Activated T-cell treated with anti-CD3 and anti-CD28 coated beads, Interleukin-2, amount 50 U/mL, for 4 hours (primary cell): ENCODE results near the gene NCKAP5. TPM values are rescaled to one million over a fixed set of nuclear protein-coding genes. Genes with fewer than 3 reads are reported as not detected.

ENCODE experiments used
- ATAC-seq, 2 donors: fragments of 200-7000 bp; cut with Tn5 transposase; one replicate each; pipeline ENCODE4 v1.10.0; 2021
- DNase-seq: peaks from one replicate; pipeline ENCODE4 v3.0.0-alpha.2; 2020
- H3K27me3 Mint-ChIP-seq: one replicate; pipeline ENCODE4 v1.8.0; 2021; ENCODE audit warnings: low read depth, mixed read lengths
- H3K36me3 Mint-ChIP-seq: one replicate; pipeline ENCODE4 v1.8.0; 2022; ENCODE audit warnings: mixed read lengths; ENCODE audit not compliant: insufficient read depth
- H3K4me1 Mint-ChIP-seq: one replicate; pipeline ENCODE4 v1.8.0; 2021; ENCODE audit warnings: low read depth, mixed read lengths
- H3K4me3 Mint-ChIP-seq: one replicate; pipeline ENCODE4 v1.8.0; 2021; ENCODE audit warnings: mild to moderate bottlenecking, moderate library complexity, mixed read lengths
- H3K9me3 Mint-ChIP-seq: one replicate; pipeline ENCODE4 v1.8.0; 2021; ENCODE audit warnings: mixed read lengths
- total RNA-seq, 3 donors: library from RNA; stranded (reverse); gene quantifications; one replicate each; pipeline ENCODE4 v1.2.1, GENCODE V29; 2021

The NCKAP5 gene
- total RNA-seq, 3 donors from 2014 or later: 0.03 TPM; not detected in 2

- H3K9me3 Mint-ChIP-seq: no peaks in the 10 kb centered on the region
- H3K4me3 Mint-ChIP-seq: no peak overlapping the region
- no peak for DNase-seq
- no peaks in the 10 kb centered on the region for H3K27me3 Mint-ChIP-seq
- H3K36me3 Mint-ChIP-seq: no peaks in the 10 kb centered on the region
- no peaks in the 10 kb centered on the region for H3K4me1 Mint-ChIP-seq
- ATAC-seq: no peak
These were observed 779.2 kb downstream of the NCKAP5 start for GRCh38 chr2:132789066-132789465.

GRCh38 chr2:132788310-132788838, 779.9 kb downstream of the NCKAP5 start:
- DNase-seq (no peak), ATAC-seq (no peak)
- H3K27me3 Mint-ChIP-seq: no peaks in the 10 kb centered on the region
- H3K4me1 Mint-ChIP-seq: no peaks in the 10 kb centered on the region
- H3K9me3 Mint-ChIP-seq: no peaks in the 10 kb centered on the region
- H3K4me3 Mint-ChIP-seq: no peak overlapping the region
- H3K36me3 Mint-ChIP-seq: no peaks in the 10 kb centered on the region

- no peaks in the 10 kb centered on the region for H3K27me3 Mint-ChIP-seq
- no peaks in the 10 kb centered on the region for H3K4me1 Mint-ChIP-seq
- no peak overlapping the region for H3K4me3 Mint-ChIP-seq
- DNase-seq: no peak
- H3K36me3 Mint-ChIP-seq: no peaks in the 10 kb centered on the region
- ATAC-seq: no peak
- no peaks in the 10 kb centered on the region for H3K9me3 Mint-ChIP-seq
These were observed 784.4 kb downstream of the NCKAP5 start for GRCh38 chr2:132783883-132784282.

- no peaks in the 10 kb centered on the region for H3K36me3 Mint-ChIP-seq
- ATAC-seq (no peak), DNase-seq (no peak)
- H3K27me3 Mint-ChIP-seq: no peaks in the 10 kb centered on the region
- no peaks in the 10 kb centered on the region for H3K9me3 Mint-ChIP-seq
- no peak overlapping the region for H3K4me3 Mint-ChIP-seq
- no peaks in the 10 kb centered on the region for H3K4me1 Mint-ChIP-seq
These were observed 786.0 kb downstream of the NCKAP5 start for GRCh38 chr2:132782176-132782783.

GRCh38 chr2:132780651-132781050, 787.6 kb downstream of the NCKAP5 start:
- ATAC-seq (no peak), DNase-seq (no peak)
- no peaks in the 10 kb centered on the region for H3K9me3 Mint-ChIP-seq
- no peak overlapping the region for H3K4me3 Mint-ChIP-seq
- no peaks in the 10 kb centered on the region for H3K27me3 Mint-ChIP-seq
- H3K4me1 Mint-ChIP-seq: no peaks in the 10 kb centered on the region
- H3K36me3 Mint-ChIP-seq: no peaks in the 10 kb centered on the region

GRCh38 chr2:132779206-132779721, 789.0 kb downstream of the NCKAP5 start:
- no peak overlapping the region for H3K4me3 Mint-ChIP-seq
- H3K27me3 Mint-ChIP-seq: no peaks in the 10 kb centered on the region
- no peaks in the 10 kb centered on the region for H3K4me1 Mint-ChIP-seq
- H3K9me3 Mint-ChIP-seq: no peaks in the 10 kb centered on the region
- ATAC-seq: no peak
- DNase-seq: no peak
- no peaks in the 10 kb centered on the region for H3K36me3 Mint-ChIP-seq

GRCh38 chr2:132776287-132776686, 792.0 kb downstream of the NCKAP5 start:
- no peaks in the 10 kb centered on the region for H3K4me1 Mint-ChIP-seq
- DNase-seq (no peak), ATAC-seq (no peak)
- no peaks in the 10 kb centered on the region for H3K27me3 Mint-ChIP-seq
- H3K9me3 Mint-ChIP-seq: no peaks in the 10 kb centered on the region
- no peak overlapping the region for H3K4me3 Mint-ChIP-seq
- no peaks in the 10 kb centered on the region for H3K36me3 Mint-ChIP-seq

- ATAC-seq: no peak
- no peak overlapping the region for H3K4me3 Mint-ChIP-seq
- no peaks in the 10 kb centered on the region for H3K9me3 Mint-ChIP-seq
- no peaks in the 10 kb centered on the region for H3K27me3 Mint-ChIP-seq
- no peaks in the 10 kb centered on the region for H3K36me3 Mint-ChIP-seq
- H3K4me1 Mint-ChIP-seq: no peaks in the 10 kb centered on the region
- DNase-seq: no peak
These were observed 794.1 kb downstream of the NCKAP5 start for GRCh38 chr2:132774189-132774588.

- no peak for DNase-seq
- H3K4me1 Mint-ChIP-seq: no peaks in the 10 kb centered on the region
- no peak for ATAC-seq
- H3K36me3 Mint-ChIP-seq: no peaks in the 10 kb centered on the region
- no peak overlapping the region for H3K4me3 Mint-ChIP-seq
- no peaks in the 10 kb centered on the region for H3K9me3 Mint-ChIP-seq
- no peaks in the 10 kb centered on the region for H3K27me3 Mint-ChIP-seq
These were observed 794.9 kb downstream of the NCKAP5 start for GRCh38 chr2:132773331-132773730.

GRCh38 chr2:132772340-132772739, 795.9 kb downstream of the NCKAP5 start:
- Mint-ChIP-seq H3K27me3 (no peaks in the 10 kb centered on the region), H3K4me3 (no peak overlapping the region), H3K36me3 (no peaks in the 10 kb centered on the region), H3K9me3 (no peaks in the 10 kb centered on the region), H3K4me1 (no peaks in the 10 kb centered on the region)
- ATAC-seq (no peak), DNase-seq (no peak)

- peaks cover 3% of the 10 kb centered on the region for H3K9me3 Mint-ChIP-seq
- no peak overlapping the region for H3K4me3 Mint-ChIP-seq
- no peaks in the 10 kb centered on the region for H3K27me3 Mint-ChIP-seq
- H3K4me1 Mint-ChIP-seq: no peaks in the 10 kb centered on the region
- H3K36me3 Mint-ChIP-seq: no peaks in the 10 kb centered on the region
- DNase-seq (no peak), ATAC-seq (no peak)
These were observed 801.7 kb downstream of the NCKAP5 start for GRCh38 chr2:132766573-132766972.

GRCh38 chr2:132761437-132761836, 806.8 kb downstream of the NCKAP5 start:
- H3K4me1 Mint-ChIP-seq: no peaks in the 10 kb centered on the region
- DNase-seq (no peak), ATAC-seq (no peak)
- H3K9me3 Mint-ChIP-seq: peaks cover 11% of the 10 kb centered on the region
- H3K36me3 Mint-ChIP-seq: no peaks in the 10 kb centered on the region
- no peaks in the 10 kb centered on the region for H3K27me3 Mint-ChIP-seq
- H3K4me3 Mint-ChIP-seq: no peak overlapping the region

- H3K36me3 Mint-ChIP-seq: no peaks in the 10 kb centered on the region
- H3K4me1 Mint-ChIP-seq: no peaks in the 10 kb centered on the region
These were observed 807.3 kb downstream of the NCKAP5 start for GRCh38 chr2:132760971-132761370.

GRCh38 chr2:132760405-132760804, 807.9 kb downstream of the NCKAP5 start:
- peaks cover 11% of the 10 kb centered on the region for H3K9me3 Mint-ChIP-seq
- no peaks in the 10 kb centered on the region for H3K36me3 Mint-ChIP-seq
- no peak for DNase-seq
- H3K4me1 Mint-ChIP-seq: no peaks in the 10 kb centered on the region
- ATAC-seq: no peak
- H3K4me3 Mint-ChIP-seq: no peak overlapping the region
- no peaks in the 10 kb centered on the region for H3K27me3 Mint-ChIP-seq

More at GRCh38 chr2:132760971-132761370, 807.3 kb downstream of the NCKAP5 start:
- H3K9me3 Mint-ChIP-seq: peaks cover 11% of the 10 kb centered on the region
- H3K27me3 Mint-ChIP-seq: no peaks in the 10 kb centered on the region
- H3K4me3 Mint-ChIP-seq: no peak overlapping the region
- no peak for ATAC-seq
- DNase-seq: no peak

- Mint-ChIP-seq H3K27me3 (no peaks in the 10 kb centered on the region), H3K4me3 (no peak overlapping the region), H3K9me3 (peaks cover 11% of the 10 kb centered on the region), H3K4me1 (no peaks in the 10 kb centered on the region), H3K36me3 (no peaks in the 10 kb centered on the region)
- DNase-seq: no peak
- no peak for ATAC-seq
These were observed 809.3 kb downstream of the NCKAP5 start for GRCh38 chr2:132758995-132759394.
